ENCODE data around the gene SIT1. TPM values are rescaled to one million over a fixed set of nuclear protein-coding genes. Genes with fewer than 3 reads are reported as not detected.

Gene SIT1
- total RNA-seq, 2 experiments from 2014 or later, result 18.4 to 19.2 TPM

- Histone ChIP-seq H3K27me3 (ENCODE audit: control insufficient read depth in 1 of 2, insufficient read depth in 2 of 2, low read length in 2 of 2) (no peaks in the 10 kb centered on the region), H3K27ac (ENCODE audit: low read depth in 1 of 2, low read length in 2 of 2) (no peak overlapping the region), H3K4me3 (ENCODE audit: low read length) (peak overlapping the region; percentile 79), H3K36me3 (ENCODE audit: insufficient read depth, low read length) (peaks cover 37% of the 10 kb centered on the region), H3K9me3 (ENCODE audit: control insufficient read depth in 1 of 2, insufficient read depth in 1 of 2, low read length in 2 of 2) (no peaks in the 10 kb centered on the region), H3K4me1 (ENCODE audit: insufficient read depth, low read length) (peaks cover 41% of the 10 kb centered on the region)
- DNase-seq (no peak), ATAC-seq (ENCODE audit: poor library complexity) (no peak)
- Mint-ChIP-seq H3K4me1 (ENCODE audit: low read depth) (peaks cover 39% of the 10 kb centered on the region), H3K27ac (peak overlapping the region; percentile 15), H3K27me3 (no peaks in the 10 kb centered on the region), H3K4me3 (peak overlapping the region; percentile 71), H3K36me3 (ENCODE audit: low read depth) (peaks cover 31% of the 10 kb centered on the region), H3K9me3 (no peaks in the 10 kb centered on the region)
- ChIA-PET CTCF (interaction anchor here (1.1 to 4.3 kb wide), 3 partner anchors 11 to 52 kb away, joined by 4 to 31 read pairs (median 5); partner anchors contain the start of genes CCDC107 and RMRP), POLR2A (interaction anchor here (0.7 to 3.9 kb wide), 9 partner anchors 11 to 585 kb away, joined by 3 to 45 read pairs (median 10); partner anchors contain the start of genes CCDC107, CD72, CLTA and CREB3)
- no peak for TF ChIP-seq CTCF (IDR thresholded peaks at IDR 0.05)
- intact Hi-C loops (cut with DNase I, micrococcal nuclease), result loop anchor here in 1 of 2 experiments (5.0 to 10.0 kb wide), 2 partner anchors 221 to 1159 kb away; partner anchors contain the start of genes FAM221B and TMEM8B
Observed at GRCh38 chr9:35606138-35606504, 44.6 kb downstream of the SIT1 start.

GRCh38 chr9:35605351-35606137 lies 45.2 kb downstream of the SIT1 start:
- peak overlapping the region; percentile 79 for H3K4me3 ChIP-seq (ENCODE audit: low read length)
- Mint-ChIP-seq H3K27me3 (no peaks in the 10 kb centered on the region), H3K9me3 (no peaks in the 10 kb centered on the region), H3K36me3 (ENCODE audit: low read depth) (peaks cover 30% of the 10 kb centered on the region), H3K27ac (peak overlapping the region; percentile 15), H3K4me3 (peak overlapping the region; percentile 71), H3K4me1 (ENCODE audit: low read depth) (peaks cover 35% of the 10 kb centered on the region)
- ATAC-seq (ENCODE audit: poor library complexity) (no peak), DNase-seq (peak in 11 of 14 experiments; percentile 11 to 66 (median 31))
- peaks cover 38% of the 10 kb centered on the region for H3K4me1 ChIP-seq (ENCODE audit: insufficient read depth, low read length)
- ChIA-PET CTCF (interaction anchor here (1.1 to 4.3 kb wide), 3 partner anchors 11 to 53 kb away, joined by 4 to 31 read pairs (median 5); partner anchors contain the start of genes CCDC107 and RMRP), POLR2A (interaction anchor here (0.7 to 3.9 kb wide), 10 partner anchors 12 to 585 kb away, joined by 3 to 45 read pairs (median 12); partner anchors contain the start of genes CCDC107, CD72, CLTA and CREB3)
- no peaks in the 10 kb centered on the region for H3K9me3 ChIP-seq (ENCODE audit: control insufficient read depth in 1 of 2, insufficient read depth in 1 of 2, low read length in 2 of 2)
- intact Hi-C loops (cut with DNase I, micrococcal nuclease), result loop anchor here (1.0 to 10.0 kb wide), 7 partner anchors 41 to 1159 kb away; partner anchors contain the start of genes CCDC107 (in 1 of the 2), CREB3 (in 1 of the 2), FAM221B (in 1 of the 2) and RMRP (in 1 of the 2)
- peaks cover 37% of the 10 kb centered on the region for H3K36me3 ChIP-seq (ENCODE audit: insufficient read depth, low read length)
- TF ChIP-seq CTCF (IDR thresholded peaks at IDR 0.05), result no peak
- H3K27ac ChIP-seq (ENCODE audit: low read depth in 1 of 2, low read length in 2 of 2), result peak overlapping the region; percentile 46 to 52
- no peaks in the 10 kb centered on the region for H3K27me3 ChIP-seq (ENCODE audit: control insufficient read depth in 1 of 2, insufficient read depth in 2 of 2, low read length in 2 of 2)

- Histone ChIP-seq H3K27ac (ENCODE audit: low read depth in 1 of 2, low read length in 2 of 2) (peak within 1 kb of the TSS; percentile 73 to 89), H3K27me3 (ENCODE audit: control insufficient read depth in 1 of 2, insufficient read depth in 2 of 2, low read length in 2 of 2) (no peaks in the 10 kb centered on the region), H3K36me3 (ENCODE audit: insufficient read depth, low read length) (peaks cover 30% of the 10 kb centered on the region), H3K9me3 (ENCODE audit: control insufficient read depth in 1 of 2, insufficient read depth in 1 of 2, low read length in 2 of 2) (no peaks in the 10 kb centered on the region), H3K4me3 (ENCODE audit: low read length) (peak within 1 kb of the TSS; percentile 94), H3K4me1 (ENCODE audit: insufficient read depth, low read length) (peaks cover 43% of the 10 kb centered on the region)
- DNase-seq, result peak; percentile 64 to 93 (median 80)
- POLR2A ChIA-PET, result interaction anchor here (1.7 to 3.9 kb wide), 6 partner anchors 12 to 127 kb away, joined by 7 to 45 read pairs (median 18); partner anchors contain the start of genes CCDC107, CD72, CREB3 and RMRP
- ATAC-seq (ENCODE audit: poor library complexity), result peak; percentile 17
- intact Hi-C loops (cut with DNase I, micrococcal nuclease), result loop anchor here (1.0 to 10.0 kb wide), 12 partner anchors 42 to 1160 kb away; partner anchors contain the start of genes CCDC107 (in 2 of the 2), CREB3 (in 2 of the 2), RMRP (in 2 of the 2) and TLN1 (in 2 of the 2)
- Mint-ChIP-seq H3K27me3 (no peaks in the 10 kb centered on the region), H3K36me3 (ENCODE audit: low read depth) (peaks cover 26% of the 10 kb centered on the region), H3K9me3 (no peaks in the 10 kb centered on the region), H3K4me3 (peak within 1 kb of the TSS; percentile 99), H3K4me1 (ENCODE audit: low read depth) (peaks cover 33% of the 10 kb centered on the region), H3K27ac (peak within 1 kb of the TSS; percentile 96)
- CTCF ChIA-PET, result interaction anchor here (1.1 to 4.3 kb wide), 8 partner anchors 12 to 145 kb away, joined by 5 to 31 read pairs (median 10); partner anchors contain the start of genes CCDC107, CREB3, RMRP and TLN1
- TF ChIP-seq CTCF (IDR thresholded peaks at IDR 0.05), result no peak
Observed at GRCh38 chr9:35604578-35605350, 46.0 kb downstream of the SIT1 start, which contains the start of gene TESK1. TESK1 (plus strand) TSS chr9:35605262; CDS start chr9:35605620, 358 bp downstream.

Measured in CD4-positive, alpha-beta T cell (primary cell).